ENCODE results near the gene PAQR5. TPM values are rescaled to one million over a fixed set of nuclear protein-coding genes. Genes with fewer than 3 reads are reported as not detected.
A peak's percentile ranks its signal among the peaks of the same experiment; 100 is the strongest.

The PAQR5 gene
- total RNA-seq, 2 experiments from 2014 or later = 0.14 TPM; not detected in 1

- TF ChIP-seq, protein P1, sequence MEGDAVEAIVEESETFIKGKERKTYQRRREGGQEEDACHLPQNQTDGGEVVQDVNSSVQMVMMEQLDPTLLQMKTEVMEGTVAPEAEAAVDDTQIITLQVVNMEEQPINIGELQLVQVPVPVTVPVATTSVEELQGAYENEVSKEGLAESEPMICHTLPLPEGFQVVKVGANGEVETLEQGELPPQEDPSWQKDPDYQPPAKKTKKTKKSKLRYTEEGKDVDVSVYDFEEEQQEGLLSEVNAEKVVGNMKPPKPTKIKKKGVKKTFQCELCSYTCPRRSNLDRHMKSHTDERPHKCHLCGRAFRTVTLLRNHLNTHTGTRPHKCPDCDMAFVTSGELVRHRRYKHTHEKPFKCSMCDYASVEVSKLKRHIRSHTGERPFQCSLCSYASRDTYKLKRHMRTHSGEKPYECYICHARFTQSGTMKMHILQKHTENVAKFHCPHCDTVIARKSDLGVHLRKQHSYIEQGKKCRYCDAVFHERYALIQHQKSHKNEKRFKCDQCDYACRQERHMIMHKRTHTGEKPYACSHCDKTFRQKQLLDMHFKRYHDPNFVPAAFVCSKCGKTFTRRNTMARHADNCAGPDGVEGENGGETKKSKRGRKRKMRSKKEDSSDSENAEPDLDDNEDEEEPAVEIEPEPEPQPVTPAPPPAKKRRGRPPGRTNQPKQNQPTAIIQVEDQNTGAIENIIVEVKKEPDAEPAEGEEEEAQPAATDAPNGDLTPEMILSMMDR (IDR thresholded peaks at IDR 0.05) = no peak
- H3K4me1 Mint-ChIP-seq (ENCODE audit: low read depth) = no peaks in the 10 kb centered on the region
- intact Hi-C loops (cut with micrococcal nuclease) = no loop called here
- H3K36me3 Mint-ChIP-seq (ENCODE audit: low read depth) = no peaks in the 10 kb centered on the region
- ChIA-PET CTCF (no interaction called here), POLR2A (interaction anchor here (0.9 kb wide), 1 partner anchor 15 kb away, joined by 3 read pairs; no protein-coding TSS in a partner anchor)
- no peak overlapping the region for H3K4me3 Mint-ChIP-seq
- ATAC-seq (no peak), DNase-seq (no peak)
- peaks cover 16% of the 10 kb centered on the region for H3K27me3 Mint-ChIP-seq
- H3K9me3 Mint-ChIP-seq = no peaks in the 10 kb centered on the region
- H3K27ac Mint-ChIP-seq = no peak overlapping the region
Measured at GRCh38 chr15:69293741-69294615, 4.7 kb upstream of the PAQR5 start.

DNA sequence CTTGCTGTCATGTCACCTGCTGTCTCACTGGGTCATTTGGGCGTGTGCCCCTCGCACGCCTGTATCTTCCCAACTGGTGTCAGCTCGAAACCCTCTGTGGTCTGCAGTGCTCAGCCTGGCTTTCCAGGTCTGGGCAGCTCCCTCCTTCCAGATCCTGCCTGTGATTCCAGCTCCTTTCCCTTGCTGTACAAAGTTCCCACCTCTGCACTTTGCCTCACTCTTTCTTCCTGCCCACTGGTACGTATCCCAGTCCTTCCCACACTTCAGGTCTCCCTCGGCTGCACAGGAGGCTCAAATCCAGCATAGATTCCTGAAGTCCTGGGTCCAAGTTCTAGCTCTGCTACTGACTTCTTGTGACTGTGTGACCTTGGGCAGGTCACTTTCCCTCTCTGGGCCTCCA, 2.1 kb upstream of the PAQR5 start:
- DNase-seq (no peak), ATAC-seq (no peak)
- Mint-ChIP-seq H3K36me3 (ENCODE audit: low read depth) (no peaks in the 10 kb centered on the region), H3K9me3 (no peaks in the 10 kb centered on the region), H3K4me3 (no peak overlapping the region), H3K4me1 (ENCODE audit: low read depth) (peaks cover 3% of the 10 kb centered on the region), H3K27me3 (peaks cover 28% of the 10 kb centered on the region), H3K27ac (no peak overlapping the region)
- ChIA-PET POLR2A (no interaction called here), CTCF (interaction anchor here (1.2 kb wide), 1 partner anchor 238 kb away, joined by 4 read pairs; no protein-coding TSS in a partner anchor)
- TF ChIP-seq, protein P1 (IDR thresholded peaks at IDR 0.05) = no peak
- intact Hi-C loops (cut with micrococcal nuclease) = no loop called here

- Mint-ChIP-seq H3K4me1 (ENCODE audit: low read depth) (peaks cover 3% of the 10 kb centered on the region), H3K9me3 (no peaks in the 10 kb centered on the region), H3K27me3 (peaks cover 38% of the 10 kb centered on the region), H3K27ac (no peak overlapping the region), H3K36me3 (ENCODE audit: low read depth) (no peaks in the 10 kb centered on the region), H3K4me3 (no peak overlapping the region)
- DNase-seq = no peak
- ATAC-seq = no peak
- ChIA-PET CTCF (no interaction called here), POLR2A (interaction anchor here (0.6 kb wide), 1 partner anchor 50 kb away, joined by 3 read pairs; no protein-coding TSS in a partner anchor)
- intact Hi-C loops (cut with micrococcal nuclease) = no loop called here
- TF ChIP-seq, protein P1 (IDR thresholded peaks at IDR 0.05) = no peak
Measured at GRCh38 chr15:69297642-69298353, 914 bp upstream of the PAQR5 start.

- Mint-ChIP-seq H3K4me3 (peak overlapping the region; percentile 26), H3K27me3 (peaks cover 40% of the 10 kb centered on the region), H3K9me3 (no peaks in the 10 kb centered on the region), H3K27ac (no peak overlapping the region), H3K36me3 (ENCODE audit: low read depth) (no peaks in the 10 kb centered on the region), H3K4me1 (ENCODE audit: low read depth) (peaks cover 3% of the 10 kb centered on the region)
- DNase-seq (no peak), ATAC-seq (no peak)
- CTCF ChIA-PET = no interaction called here
- intact Hi-C loops (cut with micrococcal nuclease) = no loop called here
- POLR2A ChIA-PET = no interaction called here
- TF ChIP-seq, protein P1 (IDR thresholded peaks at IDR 0.05) = no peak
Measured at GRCh38 chr15:69298354-69298696, 387 bp upstream of the PAQR5 start.

GRCh38 chr15:69299451-69299886, 757 bp downstream of the PAQR5 start:
- POLR2A ChIA-PET = interaction anchor here (0.6 kb wide), 1 partner anchor 527 kb away, joined by 3 read pairs; no protein-coding TSS in a partner anchor
- H3K4me1 Mint-ChIP-seq (ENCODE audit: low read depth) = peaks cover 3% of the 10 kb centered on the region
- H3K36me3 Mint-ChIP-seq (ENCODE audit: low read depth) = no peaks in the 10 kb centered on the region
- peaks cover 41% of the 10 kb centered on the region for H3K27me3 Mint-ChIP-seq
- DNase-seq (no peak), ATAC-seq (no peak)
- H3K4me3 Mint-ChIP-seq = no peak overlapping the region
- no peak overlapping the region for H3K27ac Mint-ChIP-seq
- intact Hi-C loops (cut with micrococcal nuclease) = no loop called here
- H3K9me3 Mint-ChIP-seq = no peaks in the 10 kb centered on the region
- TF ChIP-seq, protein P1 (IDR thresholded peaks at IDR 0.05) = no peak
- CTCF ChIA-PET = interaction anchor here (1.0 to 1.4 kb wide), 2 partner anchors 32 to 95 kb away, joined by 3 to 6 read pairs; no protein-coding TSS in a partner anchor

Measured in activated CD8-positive, alpha-beta T cell treated with anti-CD3 and anti-CD28 coated beads for 36 hours (primary cell).